K562 (cell line): ENCODE measurements around the gene NEURL1. TPM values are rescaled to one million over a fixed set of nuclear protein-coding genes. Genes with fewer than 3 reads are reported as not detected.
A peak's percentile ranks its signal among the peaks of the same experiment; 100 is the strongest.

Experiments used
- E2F1 ChIP-seq: sonication (generic); formaldehyde crosslinking; IDR thresholded peaks from 2 replicates; pipeline ENCODE4 v1.8.1; 2023; ENCODE audit warnings: mild to moderate bottlenecking, missing genetic modification reagents, moderate library complexity
- GABPB1 ChIP-seq: sonication (generic); formaldehyde crosslinking; IDR thresholded peaks from 2 replicates; pipeline ENCODE4 v1.8.0; 2022; ENCODE audit warnings: mild to moderate bottlenecking, missing genetic modification reagents
- HNRNPK ChIP-seq: fragments of 200-400 bp; formaldehyde crosslinking; IDR thresholded peaks from one replicate; pipeline ENCODE4 v1.6.1; 2018; ENCODE audit warnings: mild to moderate bottlenecking, low read depth, low read length; ENCODE audit not compliant: poor library complexity, severe bottlenecking
- KDM4B ChIP-seq, 2 experiments: fragments of 450-650 bp in 1 of 2; sonication (generic) in 1 of 2; IDR thresholded peaks; 2 replicates each; pipeline ENCODE4 v1.6.1; 2016 to 2017; ENCODE audit warnings: borderline replicate concordance in 2 of 2, antibody characterized with exemption in 1 of 2, low read depth in 1 of 2, mild to moderate bottlenecking in 1 of 2
- LEF1 ChIP-seq: fragments of 450-650 bp; IDR thresholded peaks from 2 replicates; pipeline ENCODE4 v1.6.1; 2016; ENCODE audit warnings: mild to moderate bottlenecking
- MIER1 ChIP-seq: fragments of 450-650 bp; IDR thresholded peaks from 2 replicates; pipeline ENCODE4 v1.6.1; 2016; ENCODE audit warnings: antibody characterized with exemption, mild to moderate bottlenecking, low read depth
- MXI1 ChIP-seq: IDR thresholded peaks from 2 replicates; pipeline ENCODE4 v1.6.1; 2011; ENCODE audit warnings: low read depth, mild to moderate bottlenecking, improper control_type of control experiment, low read length
- RHOXF2B ChIP-seq: fragments of 250-450 bp; sonication (Bioruptor Pico); conservative IDR thresholded peaks from 2 replicates; pipeline ENCODE4 v1.5.1; 2021
- SMAD2 ChIP-seq: fragments of 150-350 bp; IDR thresholded peaks from 2 replicates; pipeline ENCODE4 v1.6.1; 2014; ENCODE audit warnings: low read depth, mild to moderate bottlenecking, low read length
- SMARCA4 ChIP-seq: fragments of 450-650 bp; IDR thresholded peaks from 2 replicates; pipeline ENCODE4 v1.6.1; 2016
- SOX6 ChIP-seq: fragments of 450-650 bp; IDR thresholded peaks from 2 replicates; pipeline ENCODE4 v1.6.1; 2014; ENCODE audit warnings: mild to moderate bottlenecking
- TSHZ1 ChIP-seq: fragments of 250-450 bp; sonication (Bioruptor Pico); IDR thresholded peaks from 2 replicates; pipeline ENCODE4 v1.4.0; 2020; ENCODE audit warnings: mild to moderate bottlenecking, moderate library complexity
- ZFP30 ChIP-seq: fragments of 250-450 bp; sonication (Bioruptor Pico); IDR thresholded peaks from 2 replicates; pipeline ENCODE4 v1.8.0; 2022; ENCODE audit warnings: moderate library complexity, mild to moderate bottlenecking, inconsistent platforms, borderline replicate concordance
- ZNF316 ChIP-seq: fragments of 450-650 bp; IDR thresholded peaks from 2 replicates; pipeline ENCODE4 v1.6.1; 2016
- ZNF384 ChIP-seq: IDR thresholded peaks from 2 replicates; pipeline ENCODE4 v1.6.1; 2012; ENCODE audit warnings: low read depth, low read length, improper control_type of control experiment
- polyA plus RNA-seq, 8 experiments: library from polyadenylated mRNA; depleted of rRNA in 4 of 8; stranded (reverse) in 5 of 8; unstranded in 3 of 8; fragments of >200 nt; fragmentation: Nextera tagmentation in 2 of 8; fragmentation: Illumina TruSeq in 1 of 8; extraction: Ambion mirVana in 2 of 8; extraction: Trizol in 1 of 8; gene quantifications; 2 replicates each; pipeline versions ENCODE4 v1.2.1 to v1.2.3, GENCODE V29; 2011 to 2014; ENCODE audit warnings: inconsistent platforms in 1 of 8, missing spikeins in 1 of 8
- total RNA-seq, 7 experiments: library from RNA; depleted of rRNA in 6 of 7; stranded (reverse); fragments of >200 nt in 6 of 7; fragmentation: Illumina TruSeq in 2 of 7; extraction: Trizol in 2 of 7; gene quantifications; 2 replicates each; pipeline versions ENCODE4 v1.2.1 to v1.2.3, GENCODE V29; 2011 to 2021; ENCODE audit warnings: low replicate concordance in 1 of 7
- TF ChIP-seq, protein P1 (sequence below), 3 experiments: IDR thresholded peaks in 2 of 3; conservative IDR thresholded peaks in 1 of 3; 2 replicates each; pipeline ENCODE4 v1.5.1; 2011 to 2012; ENCODE audit warnings: low read length in 3 of 3, mild to moderate bottlenecking in 3 of 3, control low read depth in 2 of 3, improper control_type of control experiment in 1 of 3, inconsistent platforms in 1 of 3, low read depth in 1 of 3, mixed read lengths in 1 of 3, moderate library complexity in 1 of 3; ENCODE audit not compliant: insufficient read depth in 2 of 3

Gene NEURL1
- total and polyA plus RNA-seq, 9 of the 15 experiments (the other 6 are each of a cell fraction or from before 2014, with no cell fraction given): 0.01 to 0.45 (median 0.16) TPM; not detected in 5

GRCh38 chr10:103481974-103482531 is 11.5 kb upstream of the NEURL1 start (continued):
- no peak for TF ChIP-seq TSHZ1 (CRISPR knock-in tag)
- TF ChIP-seq GABPB1 (CRISPR knock-in tag): no peak
- no peak for TF ChIP-seq ZNF316
- no peak for TF ChIP-seq SOX6
- TF ChIP-seq SMARCA4: no peak
- TF ChIP-seq LEF1: peak; percentile 55; the same call in 1 of the 2 replicates
- no peak for TF ChIP-seq MXI1
- TF ChIP-seq MIER1: no peak
- TF ChIP-seq E2F1: no peak
- TF ChIP-seq HNRNPK: no peak
- no peak for TF ChIP-seq SMAD2
- no peak for TF ChIP-seq RHOXF2B (CRISPR knock-in tag)
- TF ChIP-seq ZFP30 (CRISPR knock-in tag): no peak
- no peak for TF ChIP-seq ZNF384
- TF ChIP-seq KDM4B (IDR thresholded peaks at IDR 0.05; ENCODE audit: borderline replicate concordance in 2 of 2, low read depth in 1 of 2): no peak
- TF ChIP-seq, protein P1, sequence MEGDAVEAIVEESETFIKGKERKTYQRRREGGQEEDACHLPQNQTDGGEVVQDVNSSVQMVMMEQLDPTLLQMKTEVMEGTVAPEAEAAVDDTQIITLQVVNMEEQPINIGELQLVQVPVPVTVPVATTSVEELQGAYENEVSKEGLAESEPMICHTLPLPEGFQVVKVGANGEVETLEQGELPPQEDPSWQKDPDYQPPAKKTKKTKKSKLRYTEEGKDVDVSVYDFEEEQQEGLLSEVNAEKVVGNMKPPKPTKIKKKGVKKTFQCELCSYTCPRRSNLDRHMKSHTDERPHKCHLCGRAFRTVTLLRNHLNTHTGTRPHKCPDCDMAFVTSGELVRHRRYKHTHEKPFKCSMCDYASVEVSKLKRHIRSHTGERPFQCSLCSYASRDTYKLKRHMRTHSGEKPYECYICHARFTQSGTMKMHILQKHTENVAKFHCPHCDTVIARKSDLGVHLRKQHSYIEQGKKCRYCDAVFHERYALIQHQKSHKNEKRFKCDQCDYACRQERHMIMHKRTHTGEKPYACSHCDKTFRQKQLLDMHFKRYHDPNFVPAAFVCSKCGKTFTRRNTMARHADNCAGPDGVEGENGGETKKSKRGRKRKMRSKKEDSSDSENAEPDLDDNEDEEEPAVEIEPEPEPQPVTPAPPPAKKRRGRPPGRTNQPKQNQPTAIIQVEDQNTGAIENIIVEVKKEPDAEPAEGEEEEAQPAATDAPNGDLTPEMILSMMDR (IDR thresholded peaks at IDR 0.05 in 2 of 3, conservative IDR thresholded peaks at IDR 0.05 in 1 of 3; ENCODE audit: insufficient read depth in 2 of 3, low read depth in 1 of 3, low read length in 3 of 3): peak; percentile 33 to 59 (median 53); a peak in 4 of 6 replicates
